GM10266 (cell line): Measurements from ENCODE around the gene FOXN3.

Experiments used
- DNase-seq: peaks from one replicate; pipeline ENCODE4 v3.0.0; 2012; ENCODE audit errors: extremely low spot score
- TF ChIP-seq, protein P1 (sequence below): IDR thresholded peaks from 2 replicates; pipeline ENCODE4 v1.5.1; 2012; ENCODE audit warnings: mild to moderate bottlenecking, low read depth; ENCODE audit not compliant: control insufficient read depth, insufficient read depth; ENCODE audit errors: missing control alignments

FOXN3 gene

DNA sequence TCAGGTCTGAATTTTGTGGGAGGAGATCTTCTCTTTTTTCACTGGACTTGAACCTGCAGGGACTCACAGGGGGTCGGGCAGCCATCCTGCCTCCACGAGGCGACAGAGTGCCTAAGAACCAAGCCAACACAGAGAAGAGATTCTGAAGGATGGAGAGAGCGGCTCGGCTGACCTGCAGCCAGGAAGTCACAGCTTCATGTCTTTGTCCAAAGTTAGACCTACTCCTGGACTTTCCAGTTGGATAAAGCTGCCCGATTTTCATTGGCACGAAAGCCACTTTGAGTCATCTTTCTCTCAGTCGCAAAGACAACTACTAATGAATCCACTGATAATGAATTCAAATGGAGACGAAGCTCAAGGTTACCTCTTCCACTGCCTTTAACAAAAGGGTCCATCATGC lies 106.8 kb downstream of the FOXN3 start:
- DNase-seq: no peak
- TF ChIP-seq, protein P1, sequence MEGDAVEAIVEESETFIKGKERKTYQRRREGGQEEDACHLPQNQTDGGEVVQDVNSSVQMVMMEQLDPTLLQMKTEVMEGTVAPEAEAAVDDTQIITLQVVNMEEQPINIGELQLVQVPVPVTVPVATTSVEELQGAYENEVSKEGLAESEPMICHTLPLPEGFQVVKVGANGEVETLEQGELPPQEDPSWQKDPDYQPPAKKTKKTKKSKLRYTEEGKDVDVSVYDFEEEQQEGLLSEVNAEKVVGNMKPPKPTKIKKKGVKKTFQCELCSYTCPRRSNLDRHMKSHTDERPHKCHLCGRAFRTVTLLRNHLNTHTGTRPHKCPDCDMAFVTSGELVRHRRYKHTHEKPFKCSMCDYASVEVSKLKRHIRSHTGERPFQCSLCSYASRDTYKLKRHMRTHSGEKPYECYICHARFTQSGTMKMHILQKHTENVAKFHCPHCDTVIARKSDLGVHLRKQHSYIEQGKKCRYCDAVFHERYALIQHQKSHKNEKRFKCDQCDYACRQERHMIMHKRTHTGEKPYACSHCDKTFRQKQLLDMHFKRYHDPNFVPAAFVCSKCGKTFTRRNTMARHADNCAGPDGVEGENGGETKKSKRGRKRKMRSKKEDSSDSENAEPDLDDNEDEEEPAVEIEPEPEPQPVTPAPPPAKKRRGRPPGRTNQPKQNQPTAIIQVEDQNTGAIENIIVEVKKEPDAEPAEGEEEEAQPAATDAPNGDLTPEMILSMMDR: no peak

DNA sequence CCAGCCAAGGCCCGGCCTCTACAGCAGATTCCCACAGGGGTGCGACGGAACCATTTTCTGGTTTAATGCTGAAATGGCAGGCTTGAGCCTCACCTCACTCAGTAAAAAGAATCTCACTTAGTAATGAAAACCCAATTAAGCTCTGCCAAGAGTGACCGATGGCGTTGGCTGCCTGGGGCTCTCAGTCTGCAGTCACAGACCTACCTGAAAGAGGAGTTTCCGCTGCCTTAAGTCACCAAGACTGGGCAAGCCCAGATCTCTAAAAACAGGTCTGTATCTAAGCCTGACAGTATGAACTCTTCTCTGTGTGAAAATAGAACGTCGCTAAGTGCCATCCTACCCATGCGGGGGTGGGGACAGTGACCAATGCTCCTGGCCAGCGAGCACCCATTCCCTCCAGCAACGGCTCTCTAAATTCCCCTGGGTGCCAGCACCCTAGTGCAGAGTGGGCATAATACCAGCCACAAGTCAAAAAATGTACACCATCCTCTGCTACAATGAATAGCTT lies 107.3 kb downstream of the FOXN3 start:
- TF ChIP-seq, protein P1: no peak
- no peak for DNase-seq

DNA sequence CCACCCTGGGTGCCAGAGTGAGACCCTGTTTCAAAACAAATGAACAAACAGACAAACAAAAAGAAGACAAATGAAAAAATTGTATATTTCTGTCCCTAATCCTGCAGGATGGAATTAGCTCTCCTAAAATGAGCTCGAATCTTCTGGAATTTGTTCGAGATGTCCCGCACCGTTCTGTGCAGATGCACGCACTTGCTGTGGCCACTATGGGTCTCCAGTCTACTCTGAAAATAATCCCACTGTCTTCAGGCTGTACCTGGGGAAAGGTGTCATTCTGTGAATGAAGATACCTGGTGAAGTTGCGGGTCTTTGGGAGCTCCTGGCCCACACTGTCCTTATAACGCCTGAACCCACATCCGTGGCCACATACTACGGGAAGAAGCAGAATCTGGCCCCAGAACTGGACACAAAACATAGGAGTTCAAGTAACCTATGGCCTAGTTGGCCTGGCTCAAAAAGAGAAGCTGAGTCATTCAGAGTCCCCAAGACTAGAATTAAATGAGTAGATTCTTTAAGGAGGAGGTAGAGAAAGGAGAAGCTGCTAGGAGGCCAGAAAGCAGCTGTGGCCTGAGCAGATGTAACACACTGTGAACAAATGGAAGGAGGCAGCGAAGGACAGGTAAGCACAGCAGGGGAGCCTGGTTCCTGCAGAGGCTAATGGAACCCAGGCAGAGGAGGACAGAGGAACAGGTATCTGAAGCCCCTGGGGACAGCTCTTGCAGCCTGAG lies 108.6 kb downstream of the FOXN3 start:
- TF ChIP-seq, protein P1: peak; percentile 35
- DNase-seq: peak; percentile 36

DNA sequence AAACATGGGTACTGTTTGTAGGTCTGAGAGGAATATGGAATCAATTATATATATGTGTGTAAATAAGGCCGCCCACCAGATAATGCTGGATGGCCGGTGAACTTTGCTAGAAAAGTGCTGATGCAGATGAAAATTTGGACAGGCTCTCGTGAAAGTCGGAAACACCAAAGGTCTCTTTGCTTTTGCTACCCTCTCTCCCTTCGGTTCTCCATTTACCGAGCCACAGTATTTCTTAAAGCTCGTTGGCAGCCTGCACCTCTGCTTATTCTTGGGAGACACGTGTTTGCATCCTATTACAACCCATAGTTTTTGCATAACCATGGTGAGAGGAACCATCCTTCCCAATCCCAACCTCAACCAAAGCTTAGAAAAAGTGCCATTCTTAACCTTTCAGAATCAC lies 109.6 kb downstream of the FOXN3 start:
- TF ChIP-seq, protein P1: no peak
- DNase-seq: no peak

DNA sequence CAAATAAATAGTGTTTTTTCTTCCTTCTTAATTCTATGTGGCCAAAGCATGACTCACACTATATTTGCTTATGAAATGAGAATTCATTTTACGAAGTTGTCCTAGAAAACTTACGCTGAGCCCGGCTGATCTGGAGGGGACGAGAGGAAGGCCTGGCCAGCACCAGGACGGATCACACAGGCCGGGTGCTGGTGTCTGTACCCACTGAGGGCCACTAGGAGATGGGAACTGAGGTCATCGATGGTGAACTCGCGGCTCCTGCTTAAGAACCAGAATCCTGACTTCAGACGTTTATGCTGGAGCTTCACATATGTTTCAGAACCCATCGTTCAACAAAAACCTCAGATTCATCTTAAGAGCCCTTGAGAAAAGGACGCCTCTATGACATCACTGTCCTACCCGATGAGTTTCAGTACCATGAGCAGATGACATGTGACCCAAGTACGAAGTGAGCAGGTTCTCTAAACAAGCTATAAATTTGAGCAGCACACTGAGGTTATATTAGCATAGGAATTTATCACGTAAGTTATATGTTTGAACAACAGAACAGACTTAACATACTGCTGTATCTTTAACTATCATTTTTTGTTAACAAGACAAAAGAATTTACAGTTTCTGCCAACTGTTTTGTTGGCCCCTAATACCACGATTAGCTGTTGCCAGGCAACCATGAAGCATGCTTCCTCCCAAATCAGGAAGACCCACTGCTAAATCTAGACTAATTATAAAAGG lies 111.9 kb downstream of the FOXN3 start:
- peak; percentile 51 for DNase-seq
- TF ChIP-seq, protein P1: no peak

DNA sequence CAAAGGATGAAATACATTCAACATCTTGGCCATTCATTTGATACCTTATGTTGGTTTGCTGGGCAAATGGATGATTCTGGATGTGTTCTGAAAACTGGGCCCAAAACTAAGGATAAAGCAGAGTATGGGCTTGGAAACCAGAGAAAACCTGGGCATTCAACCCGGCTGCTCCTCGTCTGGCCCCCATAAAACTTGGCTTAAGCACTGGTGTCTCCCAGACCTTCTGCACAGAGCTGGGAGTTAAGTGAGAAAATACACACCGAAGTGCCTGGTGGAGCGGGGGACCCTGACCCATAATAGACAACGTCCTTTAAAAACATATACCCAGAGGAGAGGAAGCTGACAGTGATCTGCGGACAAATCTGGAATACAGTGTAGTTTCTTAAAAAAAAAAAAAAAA lies 112.5 kb downstream of the FOXN3 start:
- TF ChIP-seq, protein P1: no peak

More for the DNA sequence above, 112.5 kb downstream of the FOXN3 start:
- no peak for DNase-seq
